ENCODE measurements around the gene KNTC1.

- TF ChIP-seq CTCF (conservative IDR thresholded peaks at IDR 0.05; ENCODE audit: low read length) (no peak), EZH2phosphoT487 (IDR thresholded peaks at IDR 0.05; ENCODE audit: borderline replicate concordance) (no peak)
Measured at GRCh38 chr12:122672515-122672914, 145.5 kb downstream of the KNTC1 start.
